Stimulated activated CD8-positive, alpha-beta memory T cell treated with anti-CD3 and anti-CD28 coated beads, Interleukin-15, amount 100 ng/mL, for 4 hours (primary cell): ENCODE measurements around the gene RPA3.

Experiments used
- DNase-seq, 2 donors: peaks; one replicate each; pipeline ENCODE4 v3.0.0-alpha.2; 2020; ENCODE audit warnings: low read depth in 2 of 2

RPA3 gene

GRCh38 chr7:7732621-7733281 is 14.3 kb upstream of the RPA3 start:
- no peak for DNase-seq

GRCh38 chr7:7731732-7732131 is 13.3 kb upstream of the RPA3 start:
- DNase-seq: no peak

- no peak for DNase-seq
These were observed 2.6 kb upstream of the RPA3 start for GRCh38 chr7:7720750-7721621.

DNA sequence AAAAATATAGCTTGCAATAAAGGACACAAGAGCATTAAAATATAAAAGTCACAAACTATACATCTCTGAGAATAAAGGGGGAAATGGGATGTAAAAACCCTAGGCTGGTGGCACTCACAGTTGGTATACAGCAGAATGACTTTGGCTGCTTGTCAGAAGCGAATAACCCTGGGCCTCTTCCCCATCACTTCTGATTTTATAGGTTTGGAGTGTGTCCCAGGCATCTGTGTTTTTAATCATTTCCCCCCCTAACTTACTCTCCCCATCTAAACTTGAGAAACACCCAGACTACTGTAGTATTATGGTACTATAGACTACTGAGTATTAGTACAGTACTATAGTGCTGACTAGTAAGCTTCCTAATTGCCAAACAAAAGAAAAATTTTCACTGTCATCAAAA is 1.8 kb upstream of the RPA3 start:
- no peak for DNase-seq

DNA sequence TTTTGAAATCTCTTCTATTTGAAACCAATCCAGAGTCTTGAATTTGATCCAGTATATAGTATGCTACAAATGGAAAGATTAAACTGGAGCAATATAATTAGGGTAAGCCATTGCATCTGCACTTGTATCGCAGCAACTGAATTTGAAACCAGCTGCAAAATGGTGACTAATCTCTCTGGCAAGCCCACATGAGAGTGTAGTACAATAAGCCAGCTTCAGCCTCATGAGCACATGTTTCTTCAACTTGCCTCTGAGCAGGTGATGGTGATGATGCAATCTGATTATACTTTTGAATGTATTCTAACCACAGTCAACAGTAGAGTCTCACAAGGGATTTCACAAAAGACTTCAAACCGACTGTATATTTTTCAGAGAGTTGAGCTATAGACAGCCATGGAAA is 829 bp upstream of the RPA3 start:
- peak in 1 of 2 donors; percentile 27 for DNase-seq

- no peak for DNase-seq
These were observed 4.7 kb downstream of the RPA3 start for GRCh38 chr7:7713730-7714129.

GRCh38 chr7:7710469-7710868 is 7.9 kb downstream of the RPA3 start:
- DNase-seq: no peak

DNA sequence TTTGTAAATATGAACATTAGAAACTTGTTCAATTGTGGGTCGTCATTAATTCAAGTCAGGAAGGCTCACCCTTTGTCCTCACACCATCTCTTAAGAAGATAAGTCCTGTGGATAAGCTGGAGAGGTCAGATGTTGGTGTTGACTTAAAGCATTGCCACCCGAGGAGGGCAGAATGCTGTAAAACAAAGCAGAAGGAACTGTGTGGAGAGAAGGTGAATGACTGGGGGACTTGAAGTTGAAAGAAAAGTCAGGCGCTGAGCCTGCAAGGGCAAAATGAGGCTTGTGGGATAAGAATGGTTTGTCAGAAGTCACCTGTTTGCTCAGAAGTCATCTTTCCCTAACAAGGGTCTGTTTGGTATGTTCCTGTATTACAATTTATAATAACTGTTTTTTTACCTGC is 9.1 kb downstream of the RPA3 start:
- no peak for DNase-seq

DNA sequence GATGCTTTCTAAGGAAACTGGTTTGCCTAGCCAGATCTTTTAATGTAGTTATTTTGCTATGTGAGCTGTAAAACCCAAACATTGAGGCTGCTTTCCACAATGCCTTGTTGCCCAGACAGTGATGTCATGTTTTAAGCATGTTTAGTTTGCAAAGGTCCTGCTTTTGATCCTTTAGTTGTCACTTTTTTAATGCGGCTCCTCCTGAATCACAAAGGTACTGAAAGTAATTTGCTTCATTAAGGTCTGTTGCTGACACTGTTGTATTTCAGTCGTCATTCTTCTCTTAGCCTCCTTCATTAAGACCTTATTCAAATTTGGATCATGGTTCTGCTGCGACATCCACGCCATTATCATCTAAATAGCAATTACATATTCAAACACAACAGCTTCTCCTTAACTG is 10.6 kb downstream of the RPA3 start:
- no peak for DNase-seq

DNA sequence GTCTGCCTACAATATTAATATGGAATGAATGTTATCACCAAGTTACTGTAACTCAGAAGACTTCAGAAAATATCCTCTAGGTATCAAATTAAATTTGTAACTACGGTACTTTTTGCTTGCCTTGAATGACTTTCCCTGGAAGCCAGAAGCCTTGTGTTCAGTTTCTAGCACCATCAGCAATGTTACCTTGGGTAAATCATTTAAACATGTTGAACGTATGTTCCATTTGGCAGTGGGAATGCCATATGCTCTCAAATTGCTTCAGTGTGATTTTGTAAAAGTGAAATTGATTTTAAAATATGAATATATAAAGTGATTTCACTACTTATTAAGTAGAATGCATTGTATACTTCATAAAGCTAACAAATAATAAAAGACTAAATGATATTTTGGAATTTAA is 11.2 kb downstream of the RPA3 start:
- DNase-seq: no peak

DNA sequence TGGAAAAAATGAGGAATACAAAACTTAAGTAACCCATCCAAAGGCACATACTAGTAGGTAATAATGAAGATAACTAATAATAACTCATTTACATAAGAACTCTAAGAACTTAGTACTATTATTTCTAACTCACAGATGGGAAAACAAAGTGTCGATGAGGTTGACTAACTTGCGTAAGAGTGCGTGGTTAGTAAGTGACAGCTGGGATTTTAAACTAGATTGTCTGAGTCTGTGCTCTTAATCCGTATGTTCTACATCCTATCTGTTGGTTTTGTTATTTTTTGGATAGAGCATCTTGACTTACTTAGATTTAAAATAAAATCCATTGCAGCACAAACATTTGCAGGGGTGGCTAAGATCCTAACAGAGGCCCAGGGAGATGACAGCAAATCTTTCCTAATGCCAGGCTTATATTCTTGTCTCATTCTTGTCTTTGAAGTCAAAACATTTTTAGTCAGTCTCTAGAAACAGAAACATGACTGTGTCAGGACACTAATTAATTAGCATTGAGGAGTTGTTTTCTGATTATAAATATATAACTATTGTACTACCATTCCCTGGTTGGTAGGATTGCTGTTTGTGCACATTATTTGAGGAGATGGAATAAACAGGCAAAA is 11.7 kb downstream of the RPA3 start:
- no peak for DNase-seq

GRCh38 chr7:7706101-7706511 is 12.3 kb downstream of the RPA3 start:
- no peak for DNase-seq

DNA sequence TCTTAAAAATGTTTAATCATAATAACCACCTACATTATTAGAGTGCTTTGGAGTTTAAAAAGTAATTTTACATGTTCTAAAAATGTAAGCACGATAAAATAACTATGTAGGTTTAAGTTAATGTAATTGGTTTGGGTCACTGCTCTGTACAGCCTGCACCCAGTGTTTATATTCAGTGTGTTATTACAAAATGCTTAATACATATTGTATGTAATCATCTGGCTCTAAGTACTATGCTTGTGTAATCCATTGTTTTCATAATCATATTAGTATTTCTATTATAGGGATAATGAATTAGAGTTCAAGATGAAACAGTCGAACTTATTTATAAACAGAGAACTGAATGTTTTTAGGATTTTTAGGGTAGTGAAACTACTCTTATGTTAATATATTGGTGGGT is 13.1 kb downstream of the RPA3 start:
- DNase-seq: no peak

GRCh38 chr7:7704867-7705266 is 13.5 kb downstream of the RPA3 start:
- no peak for DNase-seq

GRCh38 chr7:7703427-7703826 is 15.0 kb downstream of the RPA3 start:
- DNase-seq: no peak

- DNase-seq: no peak
These were observed 15.6 kb downstream of the RPA3 start for GRCh38 chr7:7702826-7703225.

DNA sequence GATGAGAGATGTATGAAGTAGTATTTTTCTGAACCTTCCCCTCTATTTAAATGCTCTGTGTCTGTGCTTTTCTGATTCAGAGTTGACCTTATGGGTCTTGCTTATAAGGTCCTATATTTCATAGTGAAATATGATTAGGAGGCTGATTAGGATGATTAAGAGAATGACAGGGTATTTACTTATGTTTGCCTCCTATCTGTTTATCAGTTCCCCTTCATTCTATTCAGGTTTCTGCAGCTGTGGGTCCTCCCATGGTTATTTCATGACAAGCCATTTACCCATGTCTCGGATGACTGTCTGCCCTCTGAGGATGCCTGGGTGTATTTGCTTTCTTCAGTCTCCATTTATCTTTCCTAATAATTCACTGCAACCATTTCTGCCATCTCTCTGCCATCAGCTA is 16.9 kb downstream of the RPA3 start:
- no peak for DNase-seq

DNA sequence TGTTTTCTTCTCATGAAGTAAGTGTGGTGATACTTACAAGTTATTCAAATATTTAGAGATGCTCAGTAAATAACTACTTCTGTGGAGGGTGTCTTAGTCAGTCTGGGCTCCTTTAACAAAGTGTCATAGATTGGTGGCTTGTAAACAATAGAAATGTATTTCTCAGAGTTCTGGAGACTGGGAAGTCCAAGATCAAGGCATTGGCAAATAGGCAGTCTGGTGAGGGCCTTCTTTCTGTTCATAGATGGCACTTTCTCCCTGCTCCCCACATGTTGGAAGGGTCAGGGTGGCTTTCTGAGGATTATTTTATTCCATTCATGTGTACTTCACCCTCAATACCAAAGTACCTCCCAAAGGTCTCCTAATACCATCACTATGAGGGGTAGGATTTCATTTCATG is 18.4 kb downstream of the RPA3 start:
- no peak for DNase-seq

DNA sequence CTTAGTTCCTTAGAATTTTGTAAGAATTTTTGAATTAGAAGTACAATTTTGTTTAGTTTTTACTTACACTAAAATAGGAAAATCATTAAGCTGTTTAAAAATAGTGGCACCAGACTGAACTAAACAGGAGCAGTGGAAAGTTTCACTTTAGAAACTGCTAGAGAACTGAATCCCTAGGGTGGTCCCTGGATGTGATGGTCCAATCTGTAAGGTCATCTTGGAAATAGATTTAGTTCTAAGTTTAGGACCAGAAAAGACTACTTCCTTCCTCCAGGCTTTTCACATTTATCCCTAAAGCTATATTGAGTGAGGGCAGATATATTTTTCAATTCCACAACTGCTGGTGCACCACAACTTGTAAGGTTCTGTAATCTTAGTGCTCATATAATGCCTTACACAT is 19.0 kb downstream of the RPA3 start:
- no peak for DNase-seq

DNA sequence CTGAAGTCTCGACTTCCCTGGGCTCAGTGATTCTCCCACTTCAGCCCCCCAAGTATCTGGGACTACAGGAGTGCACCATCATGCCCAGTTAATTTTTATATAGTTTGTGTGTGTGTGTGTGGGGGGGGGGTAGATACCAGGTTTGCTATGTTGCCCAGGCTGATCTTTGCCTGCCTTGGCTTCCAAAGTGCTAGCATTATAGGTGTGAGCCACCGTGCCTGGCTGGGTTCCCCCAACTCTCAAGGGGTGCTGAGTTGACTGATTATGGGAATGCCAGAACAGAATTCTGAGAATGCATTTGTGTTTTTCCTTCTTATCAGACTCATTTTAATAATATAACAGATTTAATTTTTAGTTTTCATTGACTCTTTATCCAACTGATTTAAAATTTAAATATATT is 19.5 kb downstream of the RPA3 start:
- no peak for DNase-seq

DNA sequence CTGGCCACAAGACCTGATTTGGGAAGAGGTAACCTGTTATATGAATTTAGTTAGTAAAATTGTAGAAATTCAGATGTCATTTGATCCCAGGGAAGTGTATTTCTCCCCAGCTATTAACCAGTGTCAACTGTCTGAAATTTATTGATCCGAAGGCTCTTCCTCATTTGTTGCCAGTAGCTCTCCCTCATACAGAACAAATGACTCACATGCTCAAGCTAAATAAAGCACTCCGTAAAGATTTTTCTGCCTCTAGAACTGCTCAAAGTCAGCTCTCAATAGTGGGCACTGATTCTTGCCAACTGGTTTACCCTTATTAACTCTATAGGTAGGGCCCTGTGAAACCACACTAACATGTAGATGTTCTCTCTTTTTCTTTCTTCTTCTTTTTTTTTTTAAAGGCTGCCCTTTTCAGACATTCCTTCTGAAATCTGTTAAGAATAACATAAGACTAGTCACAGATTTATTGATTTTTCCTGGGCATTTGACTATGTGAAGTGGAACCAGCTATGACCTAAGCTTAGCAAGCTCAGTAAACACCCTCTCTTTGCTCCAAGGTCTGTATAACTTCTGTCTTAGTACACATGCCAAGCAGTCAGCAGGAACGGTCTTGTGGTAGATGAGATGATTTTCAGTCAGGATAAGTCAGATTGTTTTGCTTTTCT is 21.8 kb downstream of the RPA3 start:
- no peak for DNase-seq

DNA sequence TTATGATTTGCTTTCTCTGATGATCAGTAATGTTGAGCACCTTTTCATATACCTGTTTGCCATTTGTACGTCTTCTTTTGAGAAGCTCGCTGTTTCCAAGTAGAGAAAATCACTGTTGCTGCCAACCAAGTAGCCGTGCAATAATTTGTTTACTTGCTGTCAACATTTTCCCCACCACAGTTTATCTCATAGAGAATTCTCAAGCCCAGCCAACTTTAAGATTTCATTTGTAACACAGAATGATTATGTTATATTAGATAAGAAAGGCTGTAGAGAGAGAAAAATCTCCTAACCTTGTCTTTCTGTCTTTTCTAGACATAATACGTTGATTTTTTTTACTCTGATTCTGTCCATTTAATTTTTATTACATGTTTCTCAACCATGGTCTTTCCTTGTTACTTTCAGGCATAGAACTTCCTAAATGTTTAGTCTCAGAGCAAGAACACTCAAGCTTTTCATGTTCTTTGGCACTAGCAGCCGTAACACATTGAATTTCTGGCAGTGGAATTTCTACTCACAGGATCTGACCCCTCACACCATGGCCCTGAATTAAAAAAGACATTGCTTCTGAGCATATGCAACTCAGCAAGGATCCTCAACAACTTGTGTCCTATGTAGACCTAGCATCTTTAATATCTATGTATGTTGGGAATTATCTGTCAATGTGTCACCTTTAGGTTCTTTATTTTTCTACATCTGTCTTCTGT is 23.1 kb downstream of the RPA3 start:
- no peak for DNase-seq
